Keratinocyte (primary cell): ENCODE measurements around the gene LRP1B.

ENCODE experiments used
- CTCF ChIP-seq, 3 experiments: IDR thresholded peaks in 1 of 3; conservative IDR thresholded peaks in 1 of 3; optimal IDR thresholded peaks in 1 of 3; 2 replicates in 2 of 3; 3 replicates in 1 of 3; pipeline versions ENCODE3 to v1.5.1; 2011; ENCODE audit warnings: low read length in 3 of 3, mild to moderate bottlenecking in 3 of 3, moderate library complexity in 2 of 3, control low read depth in 1 of 3, inconsistent platforms in 1 of 3; ENCODE audit not compliant: insufficient read depth in 2 of 3; ENCODE audit errors: extremely low read depth in 1 of 3
- EZH2 ChIP-seq: IDR thresholded peaks from one replicate; pipeline ENCODE4 v1.6.1; 2012; ENCODE audit warnings: inconsistent platforms, mild to moderate bottlenecking, low read length, moderate library complexity

- TF ChIP-seq CTCF (optimal IDR thresholded peaks at IDR 0.05 in 1 of 3, IDR thresholded peaks at IDR 0.05 in 1 of 3, conservative IDR thresholded peaks at IDR 0.05 in 1 of 3; ENCODE audit: extremely low read depth in 1 of 3, insufficient read depth in 2 of 3, low read length in 3 of 3) (peak; percentile 37 to 55 (median 44)), EZH2 (no peak)
These were observed 576.0 kb downstream of the LRP1B start for GRCh38 chr2:141554810-141555209.
